ENCODE measurements around the gene CCT8L2. TPM values are rescaled to one million over a fixed set of nuclear protein-coding genes. Genes with fewer than 3 reads are reported as not detected.

Gene CCT8L2
- not detected in 2 replicates for total RNA-seq

GRCh38 chr22:16592710-16593109 lies at the start of gene CCT8L2:
TSS of gene CCT8L2 (minus strand) at chr22:16592810. CDS start at chr22:16592550, 260 bp downstream.

Other genes starting within 250 kb of the CCT8L2 start
- not detected in 2 replicates for gene XKR3, start 232.6 kb upstream of the CCT8L2 start, total RNA-seq